H9 (cell line): ENCODE data around the gene RHOA. TPM values are rescaled to one million over a fixed set of nuclear protein-coding genes. Genes with fewer than 3 reads are reported as not detected.

Source experiments
- DNase-seq: peaks from one replicate; pipeline ENCODE4 v3.0.0-alpha.2; 2017
- H2AFZ ChIP-seq: one replicate; pipeline ENCODE4 v1.6.1; 2013; ENCODE audit warnings: mild to moderate bottlenecking, low read length, control low read depth, moderate library complexity
- H2AK5ac ChIP-seq: 2 replicates; pipeline ENCODE4 v1.6.1; 2013; ENCODE audit warnings: low read length, control low read depth, mixed read lengths; ENCODE audit not compliant: insufficient read length
- H2BK120ac ChIP-seq: one replicate; pipeline ENCODE4 v1.6.1; 2013; ENCODE audit warnings: low read depth, mild to moderate bottlenecking, low read length, control low read depth, inconsistent platforms; ENCODE audit not compliant: poor library complexity, severe bottlenecking
- H2BK12ac ChIP-seq: 2 replicates; pipeline ENCODE4 v1.6.1; 2013; ENCODE audit warnings: low read length, control low read depth, mixed read lengths, low read depth; ENCODE audit not compliant: insufficient read length
- H2BK15ac ChIP-seq: 2 replicates; pipeline ENCODE4 v1.6.1; 2013; ENCODE audit warnings: low read depth, low read length, control low read depth
- H2BK20ac ChIP-seq: one replicate; pipeline ENCODE4 v1.6.1; 2013; ENCODE audit warnings: low read depth, mild to moderate bottlenecking, low read length, control low read depth, inconsistent platforms; ENCODE audit not compliant: poor library complexity, severe bottlenecking
- H2BK5ac ChIP-seq: 2 replicates; pipeline ENCODE4 v1.6.1; 2013; ENCODE audit warnings: low read length, control low read depth, mixed read lengths; ENCODE audit not compliant: insufficient read length
- H3K14ac ChIP-seq: 2 replicates; pipeline ENCODE4 v1.6.1; 2013; ENCODE audit warnings: low read length, control low read depth; ENCODE audit not compliant: insufficient read depth
- H3K18ac ChIP-seq: 2 replicates; pipeline ENCODE4 v1.6.1; 2013; ENCODE audit warnings: low read depth, mild to moderate bottlenecking, mixed read lengths, low read length, control low read depth; ENCODE audit not compliant: insufficient read length
- H3K23ac ChIP-seq: 2 replicates; pipeline ENCODE4 v1.6.1; 2013; ENCODE audit warnings: low read length, control low read depth, mixed read lengths, low read depth; ENCODE audit not compliant: insufficient read length
- H3K23me2 ChIP-seq: 2 replicates; pipeline ENCODE4 v1.6.1; 2013; ENCODE audit warnings: low read depth, mild to moderate bottlenecking, mixed read lengths, low read length, control low read depth; ENCODE audit not compliant: insufficient read length, poor library complexity, severe bottlenecking
- H3K27ac ChIP-seq: 2 replicates; pipeline ENCODE4 v1.5.1; 2013; ENCODE audit warnings: low read length, control low read depth, mixed read lengths, low read depth; ENCODE audit not compliant: insufficient read length
- H3K27me3 ChIP-seq: 2 replicates; pipeline ENCODE4 v1.6.1; 2013; ENCODE audit warnings: low read length, control low read depth, inconsistent platforms; ENCODE audit not compliant: insufficient read depth
- H3K4ac ChIP-seq: 2 replicates; pipeline ENCODE4 v1.6.1; 2013; ENCODE audit warnings: low read depth, mild to moderate bottlenecking, control low read depth, inconsistent platforms, low read length, moderate library complexity
- H3K4me1 ChIP-seq: 2 replicates; pipeline ENCODE4 v1.6.1; 2013; ENCODE audit warnings: low read length, control low read depth, inconsistent platforms; ENCODE audit not compliant: insufficient read depth
- H3K4me2 ChIP-seq: 2 replicates; pipeline ENCODE4 v1.6.1; 2013; ENCODE audit warnings: low read length, control low read depth, mixed read lengths; ENCODE audit not compliant: insufficient read length, insufficient read depth
- H3K56ac ChIP-seq: 2 replicates; pipeline ENCODE4 v1.6.1; 2013; ENCODE audit warnings: low read depth, mild to moderate bottlenecking, mixed read lengths, low read length, control low read depth; ENCODE audit not compliant: insufficient read length
- H3K79me1 ChIP-seq: 2 replicates; pipeline ENCODE4 v1.6.1; 2013; ENCODE audit warnings: low read depth, mild to moderate bottlenecking, moderate library complexity, low read length, control low read depth, inconsistent platforms; ENCODE audit not compliant: insufficient read depth, poor library complexity, severe bottlenecking
- H3K79me2 ChIP-seq: 2 replicates; pipeline ENCODE4 v1.6.1; 2013; ENCODE audit warnings: low read length, control low read depth, inconsistent platforms; ENCODE audit not compliant: insufficient read depth
- H3K9ac ChIP-seq: 2 replicates; pipeline ENCODE4 v1.6.1; 2013; ENCODE audit warnings: low read length, control low read depth, mixed read lengths; ENCODE audit not compliant: insufficient read length; ENCODE audit errors: extremely low read depth
- H3K9me3 ChIP-seq: one replicate; pipeline ENCODE4 v1.6.1; 2013; ENCODE audit warnings: low read depth, low read length, inconsistent platforms; ENCODE audit not compliant: control insufficient read depth
- H3T11ph ChIP-seq: one replicate; pipeline ENCODE4 v1.6.1; 2013; ENCODE audit warnings: mild to moderate bottlenecking, low read length, control low read depth, inconsistent platforms
- H4K20me1 ChIP-seq: one replicate; pipeline ENCODE4 v1.6.1; 2013; ENCODE audit not compliant: control insufficient read depth, insufficient read length, insufficient read depth
- H4K5ac ChIP-seq: 2 replicates; pipeline ENCODE4 v1.6.1; 2013; ENCODE audit warnings: low read depth, mild to moderate bottlenecking, mixed read lengths, low read length, control low read depth; ENCODE audit not compliant: insufficient read length
- H4K8ac ChIP-seq: replicated peaks from 2 replicates; pipeline ENCODE4 v1.6.1; 2013; ENCODE audit warnings: low read length, control low read depth, mixed read lengths, low read depth; ENCODE audit not compliant: insufficient read length
- H4K91ac ChIP-seq: 2 replicates; pipeline ENCODE4 v1.6.1; 2013; ENCODE audit warnings: low read depth, mild to moderate bottlenecking, moderate library complexity, mixed read lengths, low read length, control low read depth; ENCODE audit not compliant: insufficient read length
- H3K27ac Mint-ChIP-seq, 3 experiments: 2 replicates in 2 of 3; 3 replicates in 1 of 3; pipeline ENCODE4 v1.8.0; 2020 to 2021; ENCODE audit warnings: mixed read lengths in 3 of 3, mild to moderate bottlenecking in 1 of 3, moderate library complexity in 1 of 3
- H3K27me3 Mint-ChIP-seq: 2 replicates; pipeline ENCODE4 v1.8.0; 2021; ENCODE audit warnings: low read depth, mild to moderate bottlenecking, moderate library complexity, mixed read lengths
- H3K36me3 Mint-ChIP-seq, 3 experiments: 2 replicates in 2 of 3; 3 replicates in 1 of 3; pipeline ENCODE4 v1.8.0; 2020 to 2021; ENCODE audit warnings: low read depth in 3 of 3, mixed read lengths in 3 of 3; ENCODE audit not compliant: insufficient read depth in 1 of 3
- H3K4me1 Mint-ChIP-seq, 2 experiments: 2 replicates each; pipeline ENCODE4 v1.8.0; 2020; ENCODE audit warnings: mixed read lengths in 2 of 2
- H3K4me3 Mint-ChIP-seq, 2 experiments: 2 replicates in 1 of 2; 3 replicates in 1 of 2; pipeline ENCODE4 v1.8.0; 2020 to 2021; ENCODE audit warnings: mild to moderate bottlenecking in 2 of 2, mixed read lengths in 2 of 2, moderate library complexity in 1 of 2
- H3K9me3 Mint-ChIP-seq, 2 experiments: 2 replicates in 1 of 2; 3 replicates in 1 of 2; pipeline ENCODE4 v1.8.0; 2020; ENCODE audit warnings: mild to moderate bottlenecking in 2 of 2, mixed read lengths in 2 of 2, moderate library complexity in 1 of 2
- WGBS: extraction: QIAGEN DNeasy Blood & Tissue Kit; methylation state at CpG from one replicate; pipeline ENCODE4 v1.1.7; 2013; ENCODE audit warnings: missing lambda C conversion rate, low lambda C conversion rate, mixed read lengths; ENCODE audit not compliant: insufficient read length; ENCODE audit errors: extremely low coverage; 5-methylcytosine and 5-hydroxymethylcytosine counted together
- total RNA-seq: library from RNA; stranded (reverse); gene quantifications from 2 replicates; pipeline ENCODE4 v1.2.1, GENCODE V29; 2021
- TF ChIP-seq, protein P1 (sequence below): fragments of 200-600 bp; sonication (generic); conservative IDR thresholded peaks from 3 replicates; pipeline ENCODE4 v1.8.0; 2021; ENCODE audit warnings: antibody characterized with exemption, mild to moderate bottlenecking

Gene RHOA
- total RNA-seq, 1 experiment from 2014 or later, result 403 TPM

DNA sequence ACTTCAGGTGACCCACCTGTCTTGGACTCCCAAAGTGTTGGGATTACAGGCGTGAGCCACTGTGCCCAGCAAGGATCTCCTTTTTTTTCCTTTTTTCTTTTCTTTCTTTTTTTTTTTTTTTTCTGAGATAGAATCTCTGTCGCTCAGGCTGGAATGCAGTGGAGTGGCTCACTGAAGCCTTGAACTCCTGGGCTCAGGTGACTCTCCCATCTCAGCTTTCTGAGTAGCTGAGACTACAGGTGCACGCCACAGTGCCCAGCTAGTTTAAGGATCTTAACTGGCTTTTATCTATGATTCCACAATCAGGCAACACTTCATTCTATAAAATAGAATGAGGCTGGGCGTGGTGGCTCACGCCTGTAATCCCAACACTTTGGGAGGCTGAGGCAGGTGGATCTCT is 33.6 kb upstream of the RHOA start:
- Histone ChIP-seq H3K79me2 (no peaks in the 10 kb centered on the region), H3K14ac (no peak overlapping the region), H4K20me1 (no peaks in the 10 kb centered on the region), H2BK120ac (no peak overlapping the region), H2AK5ac (no peak overlapping the region), H4K8ac (no peak overlapping the region), H3K4me1 (no peaks in the 10 kb centered on the region), H2AFZ (no peak overlapping the region), H3K23me2 (no peaks in the 10 kb centered on the region), H2BK15ac (no peak overlapping the region), H3K23ac (no peak overlapping the region), H4K91ac (no peak overlapping the region), H3K4me2 (no peak overlapping the region), H3K56ac (no peak overlapping the region), H3K27me3 (no peaks in the 10 kb centered on the region), H3K9ac (no peak overlapping the region), H3K18ac (no peak overlapping the region), H2BK12ac (no peak overlapping the region), H2BK5ac (no peak overlapping the region), H3K27ac (no peak overlapping the region), H3K9me3 (no peaks in the 10 kb centered on the region), H3K4ac (no peak overlapping the region), H3T11ph (no peak overlapping the region), H4K5ac (no peak overlapping the region), H2BK20ac (no peak overlapping the region), H3K79me1 (no peaks in the 10 kb centered on the region)
- Mint-ChIP-seq H3K36me3 (no peaks in the 10 kb centered on the region), H3K27me3 (peaks cover 2% of the 10 kb centered on the region; the same call in 1 of the 2 replicates), H3K27ac (no peak overlapping the region), H3K9me3 (no peaks in the 10 kb centered on the region), H3K4me3 (no peak overlapping the region), H3K4me1 (no peaks in the 10 kb centered on the region)
- no peak for DNase-seq
- WGBS, result no CpG with 5 or more reads among the region's 5 CpGs
- TF ChIP-seq, protein P1, sequence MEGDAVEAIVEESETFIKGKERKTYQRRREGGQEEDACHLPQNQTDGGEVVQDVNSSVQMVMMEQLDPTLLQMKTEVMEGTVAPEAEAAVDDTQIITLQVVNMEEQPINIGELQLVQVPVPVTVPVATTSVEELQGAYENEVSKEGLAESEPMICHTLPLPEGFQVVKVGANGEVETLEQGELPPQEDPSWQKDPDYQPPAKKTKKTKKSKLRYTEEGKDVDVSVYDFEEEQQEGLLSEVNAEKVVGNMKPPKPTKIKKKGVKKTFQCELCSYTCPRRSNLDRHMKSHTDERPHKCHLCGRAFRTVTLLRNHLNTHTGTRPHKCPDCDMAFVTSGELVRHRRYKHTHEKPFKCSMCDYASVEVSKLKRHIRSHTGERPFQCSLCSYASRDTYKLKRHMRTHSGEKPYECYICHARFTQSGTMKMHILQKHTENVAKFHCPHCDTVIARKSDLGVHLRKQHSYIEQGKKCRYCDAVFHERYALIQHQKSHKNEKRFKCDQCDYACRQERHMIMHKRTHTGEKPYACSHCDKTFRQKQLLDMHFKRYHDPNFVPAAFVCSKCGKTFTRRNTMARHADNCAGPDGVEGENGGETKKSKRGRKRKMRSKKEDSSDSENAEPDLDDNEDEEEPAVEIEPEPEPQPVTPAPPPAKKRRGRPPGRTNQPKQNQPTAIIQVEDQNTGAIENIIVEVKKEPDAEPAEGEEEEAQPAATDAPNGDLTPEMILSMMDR, result no peak
